HG03558 (cell line): ENCODE results near the gene KAT8.
"Not testable (repeated sequence)": the region's sequence is repeated elsewhere in the genome, so short reads cannot be mapped to it uniquely, and the experiment has no call there.

Experiments used
- ATAC-seq: cut with Tn5 transposase; IDR thresholded peaks from one replicate; pipeline ENCODE4 v1.9.1; 2021; ENCODE audit warnings: moderate number of reproducible peaks; ENCODE audit not compliant: unreplicated experiment; ENCODE audit errors: extremely low read depth

KAT8 gene

DNA sequence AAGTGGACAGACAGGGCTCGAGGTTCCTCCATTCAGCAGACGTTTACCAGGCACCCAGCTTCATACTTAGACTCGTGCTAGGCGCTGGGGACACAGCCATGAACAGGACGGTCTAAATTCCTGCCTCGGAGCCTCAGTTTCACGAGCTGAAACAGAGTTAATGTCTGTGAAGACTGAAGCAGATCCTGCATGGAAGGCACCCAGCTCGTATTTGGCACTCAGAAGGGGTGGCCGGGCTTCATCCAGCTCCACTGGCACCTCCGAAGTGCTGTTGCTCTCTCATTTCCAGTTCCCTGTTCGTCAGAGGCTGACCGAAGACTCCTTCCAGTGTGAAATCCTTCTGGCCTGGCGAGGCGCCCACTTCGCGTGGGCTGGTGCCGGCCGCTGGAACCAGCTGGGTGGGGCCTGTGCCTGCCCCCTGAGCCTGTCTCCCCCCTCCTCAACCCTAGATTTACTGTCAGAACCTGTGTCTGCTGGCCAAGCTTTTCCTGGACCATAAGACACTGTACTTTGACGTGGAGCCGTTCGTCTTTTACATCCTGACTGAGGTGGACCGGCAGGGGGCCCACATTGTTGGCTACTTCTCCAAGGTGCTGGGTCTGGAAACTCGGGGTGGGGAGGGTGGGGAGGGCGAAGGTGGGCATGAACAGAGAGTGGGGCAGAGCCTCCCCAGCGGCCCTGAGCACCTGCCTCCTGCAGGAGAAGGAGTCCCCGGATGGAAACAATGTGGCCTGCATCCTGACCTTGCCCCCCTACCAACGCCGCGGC is 12.3 kb downstream of the KAT8 start:
- no peak for ATAC-seq

DNA sequence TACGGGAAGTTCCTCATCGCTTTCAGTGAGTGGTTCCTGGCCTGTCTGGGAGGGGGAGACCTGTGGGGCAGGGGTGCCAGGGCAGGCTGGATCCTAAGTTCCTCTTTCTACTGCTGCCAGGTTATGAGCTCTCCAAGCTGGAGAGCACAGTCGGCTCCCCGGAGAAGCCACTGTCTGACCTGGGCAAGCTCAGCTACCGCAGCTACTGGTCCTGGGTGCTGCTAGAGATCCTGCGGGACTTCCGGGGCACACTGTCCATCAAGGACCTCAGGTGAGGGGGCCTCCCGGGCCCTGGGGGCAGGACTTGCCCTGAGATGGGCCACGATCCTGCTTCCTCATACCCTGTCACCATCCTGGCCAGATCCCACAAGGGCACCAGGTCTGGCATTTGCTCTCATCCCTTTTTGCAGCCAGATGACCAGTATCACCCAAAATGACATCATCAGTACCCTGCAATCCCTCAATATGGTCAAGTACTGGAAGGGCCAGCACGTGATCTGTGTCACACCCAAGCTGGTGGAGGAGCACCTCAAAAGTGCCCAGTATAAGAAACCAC is 12.9 kb downstream of the KAT8 start:
- no peak for ATAC-seq

DNA sequence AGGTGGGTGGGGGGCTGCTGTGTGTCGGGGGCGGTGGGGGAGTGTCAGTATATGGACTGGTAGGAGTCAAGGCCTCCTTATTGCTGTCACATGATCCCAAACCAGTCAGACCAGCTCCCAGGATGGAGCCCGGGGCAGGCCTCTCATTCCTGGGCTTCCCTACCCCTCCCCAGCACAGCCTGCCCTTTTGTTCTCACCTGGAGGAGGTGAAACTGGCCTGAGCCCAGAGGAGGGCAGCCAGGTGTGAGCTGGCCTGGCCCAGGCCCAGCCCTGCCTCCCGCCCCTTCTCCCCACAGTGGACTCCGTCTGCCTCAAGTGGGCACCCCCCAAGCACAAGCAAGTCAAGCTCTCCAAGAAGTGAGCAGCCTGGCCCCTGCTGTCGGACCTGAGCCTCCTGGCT is 13.4 kb downstream of the KAT8 start:
- no peak for ATAC-seq

DNA sequence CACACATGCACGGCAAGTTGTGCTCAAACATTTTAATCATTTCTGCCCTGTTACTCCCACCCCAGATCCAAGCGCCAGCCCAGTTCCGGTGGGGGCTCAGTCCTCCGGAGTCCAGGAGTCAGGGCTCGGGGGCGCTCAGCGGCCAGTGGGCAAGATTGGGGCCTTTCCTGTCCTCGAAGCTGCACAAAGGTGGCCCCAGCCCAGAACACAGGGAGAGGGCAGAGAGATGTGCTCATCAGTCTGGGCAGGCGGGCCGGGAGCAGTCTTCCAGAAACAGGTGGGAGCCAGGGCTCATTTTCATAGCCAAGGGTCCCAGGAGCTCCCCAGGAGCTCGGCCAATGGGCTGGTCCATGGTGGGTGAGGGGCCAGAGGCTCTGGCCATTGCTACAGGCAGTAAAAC is 14.0 kb downstream of the KAT8 start:
- ATAC-seq, result no peak

DNA sequence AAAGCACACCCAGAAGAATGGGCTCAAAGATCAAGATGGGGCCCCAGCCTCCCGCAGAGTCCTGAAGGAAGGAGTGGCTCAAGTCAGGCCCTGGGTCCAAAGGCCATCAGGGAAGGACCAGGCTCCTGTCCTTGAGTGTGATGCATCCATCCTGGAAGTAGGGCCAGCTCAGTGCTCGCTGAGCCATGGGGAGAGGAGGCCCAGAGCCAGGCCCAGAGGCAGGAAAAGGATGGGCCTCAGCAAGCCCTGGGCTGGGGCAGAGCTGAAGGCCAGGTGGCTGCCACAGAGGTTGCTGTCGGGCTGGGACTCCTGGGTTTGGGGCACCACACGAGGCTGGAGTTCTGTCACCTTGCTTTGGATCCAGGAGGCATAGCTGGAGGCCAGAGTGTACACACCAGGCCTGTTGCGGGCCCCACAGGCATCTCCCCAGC is 14.4 kb downstream of the KAT8 start:
- no peak for ATAC-seq

DNA sequence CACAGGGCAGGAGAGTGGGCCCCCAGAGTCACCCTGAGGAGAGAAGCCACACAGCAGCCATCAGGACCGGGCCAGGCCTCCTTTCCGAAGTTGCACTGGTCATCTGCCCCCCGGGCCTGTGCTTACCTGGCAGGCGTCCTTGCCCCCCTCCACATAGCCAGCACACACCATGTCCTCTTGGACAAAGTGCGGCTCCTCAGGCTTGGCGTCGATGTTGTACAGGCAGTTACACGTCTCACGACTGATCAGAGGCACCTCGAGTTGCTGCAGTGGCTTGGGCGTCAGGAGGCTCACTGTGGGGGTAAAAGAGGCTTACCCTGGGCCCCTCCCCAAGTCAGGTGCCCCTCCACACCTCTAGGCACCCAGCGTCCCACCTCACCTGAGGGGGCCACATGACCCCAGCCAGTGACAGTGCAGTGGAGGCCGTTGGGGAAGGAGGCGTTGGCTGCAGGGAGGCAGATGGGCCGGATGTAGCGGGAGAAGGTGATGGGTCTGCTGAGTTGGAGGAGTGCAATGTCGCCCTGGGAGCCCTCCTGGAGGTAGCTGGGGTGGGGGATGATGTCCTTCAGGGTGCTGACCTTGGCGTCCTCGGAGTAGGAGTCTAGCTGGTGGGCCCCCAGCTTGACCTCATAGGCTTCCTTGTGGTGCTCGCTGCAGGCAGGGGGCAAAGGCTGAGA is 15.0 kb downstream of the KAT8 start:
- ATAC-seq, result no peak

DNA sequence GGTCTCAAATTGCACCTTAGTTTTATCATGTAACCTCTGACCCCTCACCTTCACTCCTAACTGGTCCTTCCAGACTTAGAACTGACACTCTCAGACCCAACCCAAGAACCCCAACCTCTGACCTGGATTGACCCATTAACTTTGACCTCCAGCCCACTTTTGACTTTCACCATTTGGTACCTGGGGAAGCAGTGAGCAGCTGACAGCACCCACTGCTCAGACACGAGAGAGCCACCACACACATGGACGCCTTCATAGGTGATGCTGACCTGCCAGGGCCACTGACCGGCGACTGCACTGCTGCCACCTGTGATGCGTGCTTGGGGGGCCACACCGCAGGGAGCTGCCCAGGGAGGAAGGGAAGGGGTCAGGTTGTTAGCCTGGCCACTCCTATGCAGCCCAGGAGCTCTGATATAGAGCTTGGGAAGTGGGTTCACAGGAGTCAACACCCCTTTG is 15.6 kb downstream of the KAT8 start:
- no peak for ATAC-seq

DNA sequence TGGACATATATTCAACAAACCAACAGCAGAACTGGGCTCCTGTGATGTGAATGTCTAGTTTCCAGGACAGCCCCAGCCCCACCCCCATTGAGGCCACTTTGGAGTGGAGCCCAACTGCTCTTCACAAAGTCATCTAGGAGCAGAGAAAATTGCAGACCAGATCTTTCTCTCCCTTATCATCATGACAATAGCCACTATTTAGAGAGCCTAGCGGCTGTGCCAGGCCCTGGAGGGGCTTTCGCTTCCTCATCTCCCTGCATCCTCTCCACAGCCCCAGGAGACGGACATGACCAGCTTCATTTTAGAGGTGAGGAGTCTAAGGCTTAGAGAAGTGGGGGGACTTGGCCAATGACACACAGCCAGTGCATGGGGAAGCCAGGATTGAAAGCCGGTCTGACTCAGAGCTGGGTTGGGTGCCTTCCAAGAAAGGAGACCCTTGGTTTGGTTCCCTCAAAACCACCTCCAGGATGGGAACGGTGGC is 16.7 kb downstream of the KAT8 start:
- ATAC-seq, result no peak

DNA sequence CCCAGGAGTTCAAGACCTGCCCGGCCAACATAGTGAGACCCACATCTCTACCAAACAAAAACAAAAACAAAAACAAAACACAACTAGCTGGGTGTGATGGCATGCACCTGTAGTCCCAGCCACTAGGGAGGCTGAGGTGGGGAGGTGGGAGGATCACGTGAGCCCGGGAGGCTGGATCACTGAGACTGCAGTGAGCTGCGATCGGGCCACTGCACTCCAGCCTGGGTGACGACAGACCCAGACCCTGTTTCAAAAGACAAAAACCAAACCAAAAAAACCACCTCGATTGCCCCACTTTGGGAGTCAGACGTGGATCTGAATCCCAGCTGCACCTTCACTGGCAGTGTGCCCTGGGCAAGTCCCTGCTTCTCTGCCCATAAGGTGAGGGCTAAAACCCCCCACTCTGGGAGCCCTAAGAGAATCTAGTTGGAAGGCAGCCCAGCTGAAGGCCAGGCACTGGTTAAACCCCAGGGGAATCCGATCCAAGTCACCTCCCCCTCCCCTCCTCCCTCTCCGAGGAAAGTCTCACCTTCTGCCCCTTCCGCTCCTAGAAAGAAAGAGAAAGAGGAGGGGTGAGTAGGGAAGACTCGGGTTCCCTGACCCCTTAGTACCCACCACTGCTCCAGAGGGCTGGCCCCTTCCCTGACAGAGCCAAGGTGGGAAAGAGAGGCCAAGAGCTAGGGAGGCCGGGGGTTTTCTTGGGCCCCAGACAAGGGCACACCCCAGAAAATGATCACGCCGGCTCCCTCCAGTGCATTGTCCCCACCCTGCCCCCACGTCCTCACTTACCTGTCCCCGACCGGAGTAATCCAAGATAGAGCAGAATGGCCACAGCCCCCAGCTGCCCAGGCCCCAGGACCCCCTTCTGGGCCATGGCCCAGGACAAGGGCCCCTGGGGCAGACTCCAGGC is 17.4 kb downstream of the KAT8 start:
- no peak for ATAC-seq

DNA sequence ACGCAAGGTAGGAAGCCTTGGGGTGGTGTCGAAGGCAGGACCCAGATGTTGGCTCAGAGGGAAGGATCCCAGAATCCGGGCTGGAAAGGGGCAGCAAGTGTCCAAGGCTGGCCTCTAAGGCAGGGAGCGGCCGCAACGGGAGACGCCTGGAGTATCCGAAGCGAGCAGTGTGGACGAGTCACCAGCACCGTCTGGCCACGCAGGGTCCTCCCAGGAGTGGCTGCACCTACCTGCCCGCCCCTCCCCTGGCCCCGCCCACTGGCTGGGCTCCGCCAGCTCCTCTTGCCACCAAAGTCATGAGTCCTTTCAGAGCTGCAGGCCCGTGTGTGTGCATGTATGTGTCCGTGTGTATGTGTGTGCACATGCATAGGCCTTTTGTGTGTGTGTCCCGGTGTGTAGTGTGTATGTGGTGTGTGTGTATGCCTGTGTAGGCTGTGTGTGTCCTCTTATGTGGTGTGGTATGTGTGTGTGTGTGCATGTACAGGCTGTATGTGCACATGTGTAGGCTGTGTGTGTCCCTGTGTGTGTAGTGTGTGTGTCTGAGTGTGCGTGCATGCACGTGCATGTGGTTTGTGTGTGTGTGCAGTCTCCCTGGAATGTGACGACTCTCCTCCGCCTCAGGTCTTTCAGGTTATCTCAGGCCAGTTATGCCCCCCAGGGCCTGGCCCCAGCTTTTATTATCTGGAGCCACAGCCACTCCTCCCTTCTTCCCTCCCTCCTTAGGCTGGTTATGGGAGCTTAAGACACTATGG is 18.2 kb downstream of the KAT8 start, which contains the start of gene PRSS8:
Gene PRSS8 (minus strand): TSS at position 193 of the 752 bp plus-strand sequence. CDS start 229 bp downstream, outside the sequence.
- ATAC-seq, result no peak

DNA sequence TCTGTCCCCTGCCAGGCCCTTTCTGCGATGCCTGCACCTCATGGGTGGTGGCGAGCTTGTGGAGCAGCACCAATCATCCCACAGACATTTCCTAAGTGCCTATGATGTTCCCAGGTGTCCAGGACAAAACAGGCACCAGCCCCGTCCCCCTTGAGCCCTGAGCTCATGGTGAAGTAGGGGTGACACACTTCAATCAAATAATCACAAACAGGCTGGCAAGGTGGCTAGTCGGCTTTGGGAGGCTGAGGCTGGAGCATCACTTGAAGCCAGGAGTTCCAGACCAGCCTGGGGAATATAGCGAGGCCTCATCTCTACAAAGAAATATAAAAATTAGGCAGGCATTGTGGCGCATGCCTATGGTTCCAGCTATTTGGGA is 18.8 kb downstream of the KAT8 start:
- no peak for ATAC-seq

DNA sequence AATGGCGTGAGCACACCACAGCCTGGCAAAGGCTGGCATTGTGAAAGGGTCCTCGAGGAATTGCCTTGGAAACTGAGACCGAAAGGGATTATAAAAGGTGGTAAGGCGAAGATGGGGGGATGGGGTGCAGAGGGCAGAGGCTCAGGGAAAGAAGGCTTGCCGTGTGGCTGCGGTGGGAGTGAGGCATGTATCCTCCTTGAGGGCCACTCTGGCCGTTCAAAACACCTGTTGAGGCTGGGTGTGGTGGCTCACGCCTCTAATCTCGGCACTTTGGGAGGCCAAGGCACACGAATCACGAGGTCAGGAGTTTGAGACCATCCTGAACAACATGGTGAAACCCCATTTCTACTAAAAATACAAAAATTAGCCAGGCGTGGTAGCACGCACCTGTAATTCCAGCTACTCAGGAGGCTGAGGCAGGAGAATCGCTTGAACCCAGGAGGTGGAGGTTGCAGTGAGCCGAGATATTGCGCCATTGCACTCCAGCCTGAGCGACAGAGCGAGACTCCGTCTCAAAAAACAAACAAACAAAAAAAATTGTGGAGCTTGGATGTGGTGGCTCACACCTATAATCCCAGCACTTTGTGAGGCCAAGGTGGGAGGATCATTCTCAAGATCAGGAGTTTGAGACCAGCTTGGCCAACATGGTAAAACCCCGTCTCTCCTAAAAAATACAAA is 19.5 kb downstream of the KAT8 start:
- ATAC-seq, result not testable (repeated sequence)

DNA sequence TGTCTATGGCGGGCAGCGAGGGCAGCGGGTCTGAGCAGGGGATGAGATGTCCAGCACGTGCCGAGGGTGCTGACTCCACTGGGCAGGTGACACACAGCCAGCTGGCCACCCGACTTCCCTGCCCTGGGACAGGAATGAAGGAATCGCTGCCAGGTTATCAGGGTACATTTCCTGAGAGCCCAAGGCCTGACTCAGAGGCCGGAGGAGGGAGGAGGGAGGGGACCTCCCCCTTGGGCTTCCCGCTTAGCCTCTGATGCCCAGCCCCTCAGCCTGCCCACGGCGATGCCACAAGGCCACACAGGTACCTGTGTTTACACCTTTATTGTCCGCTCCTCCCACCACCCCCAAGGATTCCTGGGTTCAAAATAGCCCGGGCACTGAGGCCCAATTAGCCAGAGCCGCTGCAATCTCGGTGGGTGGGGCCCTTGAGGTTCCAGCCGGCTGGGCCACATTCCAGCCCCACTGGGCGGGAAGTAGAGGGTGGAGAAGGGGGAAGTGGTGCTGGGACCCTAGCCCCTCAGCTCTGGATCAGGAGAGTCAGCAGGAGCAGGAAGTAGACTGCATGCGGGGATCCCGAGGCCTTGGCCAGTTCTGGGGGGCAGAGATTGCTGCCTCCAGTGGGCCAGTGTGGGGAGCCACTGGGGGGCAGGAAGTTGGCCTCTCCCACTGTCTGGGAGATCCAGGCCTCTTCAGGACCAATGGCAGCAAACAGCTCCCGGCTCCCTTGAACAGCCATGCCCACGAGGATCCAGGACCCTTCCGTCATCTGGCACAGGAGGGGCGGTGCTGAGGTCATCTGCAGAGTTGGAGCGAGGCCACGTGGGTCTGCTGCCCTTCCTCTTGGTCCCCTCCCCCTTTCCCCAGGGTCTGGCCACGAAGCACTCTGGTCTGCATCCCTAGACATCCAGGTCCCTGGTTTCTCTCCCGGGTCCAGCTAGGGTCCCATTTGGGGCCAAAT is 21.4 kb downstream of the KAT8 start:
- ATAC-seq, result no peak

DNA sequence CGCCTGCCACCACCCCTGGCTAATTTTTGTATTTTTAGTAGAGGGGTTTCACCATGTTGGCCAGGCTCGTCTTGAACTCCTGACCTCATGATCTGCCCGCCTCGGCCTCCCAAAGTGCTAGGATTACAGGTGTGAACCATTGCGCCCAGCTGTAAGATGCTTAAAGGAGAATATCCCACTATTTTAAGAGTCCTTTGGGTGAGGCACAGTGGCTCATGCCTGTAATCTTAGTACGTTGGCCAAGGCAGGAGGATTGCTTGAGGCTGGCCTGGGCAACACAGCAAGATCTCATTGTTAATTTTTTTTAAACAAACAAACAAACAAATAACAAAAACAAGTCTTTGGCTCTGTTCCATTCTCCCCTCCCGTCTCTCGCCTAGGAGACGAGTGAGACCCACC is 23.6 kb downstream of the KAT8 start:
- not testable (repeated sequence) for ATAC-seq

DNA sequence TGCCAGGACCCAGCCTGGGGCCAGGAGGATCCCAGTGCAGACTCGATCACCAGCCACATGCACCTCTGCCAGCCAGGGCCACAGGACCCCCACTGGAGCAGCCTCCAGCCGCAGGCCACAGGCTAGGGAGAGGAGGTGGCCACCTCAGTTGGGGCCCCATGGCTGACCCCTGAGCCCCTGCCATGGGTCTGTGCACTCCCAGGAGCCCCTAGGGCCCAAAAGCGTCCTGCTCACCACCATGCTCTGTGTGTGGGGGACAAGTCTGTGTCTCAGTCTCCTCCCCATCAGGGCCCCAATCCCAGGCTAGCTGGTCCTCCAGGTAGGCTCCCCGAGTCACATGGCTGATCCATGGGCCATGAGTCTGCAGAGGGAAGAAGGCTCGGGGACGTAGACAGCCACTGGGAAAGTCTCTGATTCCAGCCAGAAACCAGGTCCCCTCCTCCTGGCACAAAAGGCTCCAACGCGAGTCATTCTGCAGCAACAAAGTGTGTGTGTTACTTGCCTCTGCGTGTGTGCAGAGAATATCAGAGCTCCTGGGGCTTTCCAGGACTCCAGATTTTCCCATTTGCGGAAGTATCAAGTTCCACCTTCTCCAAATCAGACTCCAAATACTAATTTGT is 24.1 kb downstream of the KAT8 start:
- no peak for ATAC-seq

DNA sequence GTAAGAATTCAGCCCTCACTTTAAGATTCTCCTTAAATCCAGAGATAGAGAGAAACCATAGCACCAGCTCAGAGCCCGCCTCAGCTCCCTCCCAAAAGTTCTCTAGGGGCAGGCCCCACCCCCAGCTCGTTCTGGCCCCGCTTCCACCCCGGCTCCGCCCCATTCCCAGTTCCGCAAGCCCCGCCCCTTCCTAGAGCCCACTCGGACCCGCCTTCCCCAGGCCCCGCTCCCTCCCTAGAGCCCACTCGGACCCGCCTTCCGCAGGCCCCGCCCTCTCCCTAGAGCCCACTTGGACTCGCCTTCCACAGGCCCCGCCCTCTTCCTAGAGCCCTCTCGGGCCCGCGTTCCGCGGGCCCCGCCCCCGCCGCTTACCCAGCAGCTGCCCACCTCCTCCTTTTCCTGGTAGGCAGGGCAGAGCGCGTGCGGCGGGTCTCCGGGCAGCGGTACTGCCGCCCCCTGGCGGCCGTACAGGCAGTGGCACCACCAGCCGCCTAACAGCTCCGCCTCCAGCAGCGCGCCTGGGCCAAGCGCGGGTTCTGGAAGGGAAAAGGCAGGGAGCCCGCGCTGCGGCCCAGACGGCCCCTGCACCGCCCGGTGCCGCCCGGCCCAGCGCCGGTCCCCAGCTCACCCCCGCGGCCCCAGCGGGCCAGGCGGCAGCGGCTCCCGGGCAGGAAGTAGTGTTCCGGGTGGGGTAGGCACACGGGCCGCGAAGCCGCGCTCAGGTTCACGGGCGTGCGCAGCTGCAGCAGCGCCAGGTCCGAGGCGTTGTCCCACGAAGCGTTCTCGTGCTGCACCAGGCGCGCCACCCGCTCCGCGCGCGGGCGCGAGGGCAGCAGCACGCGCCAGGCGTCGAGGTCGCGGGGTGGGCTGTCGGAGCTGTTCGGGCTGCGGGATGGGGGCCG is 24.9 kb downstream of the KAT8 start:
- ATAC-seq, result peak; percentile 73
